Activated CD4-positive, CD25-positive, alpha-beta regulatory T cell treated with anti-CD3 and anti-CD28 coated beads, Interleukin-2, amount 50 U/mL, for 24 hours (primary cell): ENCODE data around the gene PYDC1.
"Not testable (repeated sequence)": the region's sequence is repeated elsewhere in the genome, so short reads cannot be mapped to it uniquely, and the experiment has no call there.

ENCODE experiments used
- ATAC-seq, 2 donors: fragments of 150-1000 bp; cut with Tn5 transposase; one replicate each; pipeline ENCODE4 v1.10.0; 2021; ENCODE audit warnings: mild to moderate bottlenecking in 1 of 2, moderate library complexity in 1 of 2

PYDC1 gene

GRCh38 chr16:31221357-31222160, 4.6 kb upstream of the PYDC1 start:
- ATAC-seq: no peak

GRCh38 chr16:31219154-31219741, 2.3 kb upstream of the PYDC1 start:
- ATAC-seq: no peak

GRCh38 chr16:31217136-31217530, 198 bp upstream of the PYDC1 start:
- ATAC-seq: no peak

- ATAC-seq: peak; percentile 33 to 54
These were observed 1.4 kb downstream of the PYDC1 start for GRCh38 chr16:31215287-31216162.

- peak in 1 of 2 donors; percentile 34 for ATAC-seq
These were observed 2.1 kb downstream of the PYDC1 start for GRCh38 chr16:31214708-31215286.

GRCh38 chr16:31213877-31214707, 2.8 kb downstream of the PYDC1 start, which contains the start of gene TRIM72:
TRIM72 (plus strand) TSS chr16:31214119; CDS start chr16:31214739, 620 bp downstream.
- no peak for ATAC-seq

GRCh38 chr16:31213342-31213741, 3.6 kb downstream of the PYDC1 start:
- ATAC-seq: no peak

GRCh38 chr16:31206776-31207175, 10.2 kb downstream of the PYDC1 start:
- ATAC-seq: no peak

- ATAC-seq: no peak
These were observed 11.9 kb downstream of the PYDC1 start for GRCh38 chr16:31204871-31205666.

- peak; percentile 18 to 22 for ATAC-seq
These were observed 14.2 kb downstream of the PYDC1 start, which contains the start of gene PYCARD for GRCh38 chr16:31202414-31203375. PYCARD (minus strand) TSS chr16:31202760; CDS start chr16:31202690, 70 bp downstream.

GRCh38 chr16:31201582-31202413, 15.1 kb downstream of the PYDC1 start:
- ATAC-seq: peak; percentile 49 to 62

GRCh38 chr16:31200821-31201568, 15.9 kb downstream of the PYDC1 start:
- ATAC-seq: peak; percentile 36 to 42

- ATAC-seq: not testable (repeated sequence)
These were observed 16.8 kb downstream of the PYDC1 start for GRCh38 chr16:31200111-31200510.

GRCh38 chr16:31199430-31200041, 17.4 kb downstream of the PYDC1 start:
- no peak for ATAC-seq

- ATAC-seq: no peak
These were observed 18.6 kb downstream of the PYDC1 start for GRCh38 chr16:31198207-31198882.

GRCh38 chr16:31196324-31197088, 20.4 kb downstream of the PYDC1 start:
- no peak for ATAC-seq
